ENCODE data around the gene SEMA3C.

The SEMA3C gene

DNA sequence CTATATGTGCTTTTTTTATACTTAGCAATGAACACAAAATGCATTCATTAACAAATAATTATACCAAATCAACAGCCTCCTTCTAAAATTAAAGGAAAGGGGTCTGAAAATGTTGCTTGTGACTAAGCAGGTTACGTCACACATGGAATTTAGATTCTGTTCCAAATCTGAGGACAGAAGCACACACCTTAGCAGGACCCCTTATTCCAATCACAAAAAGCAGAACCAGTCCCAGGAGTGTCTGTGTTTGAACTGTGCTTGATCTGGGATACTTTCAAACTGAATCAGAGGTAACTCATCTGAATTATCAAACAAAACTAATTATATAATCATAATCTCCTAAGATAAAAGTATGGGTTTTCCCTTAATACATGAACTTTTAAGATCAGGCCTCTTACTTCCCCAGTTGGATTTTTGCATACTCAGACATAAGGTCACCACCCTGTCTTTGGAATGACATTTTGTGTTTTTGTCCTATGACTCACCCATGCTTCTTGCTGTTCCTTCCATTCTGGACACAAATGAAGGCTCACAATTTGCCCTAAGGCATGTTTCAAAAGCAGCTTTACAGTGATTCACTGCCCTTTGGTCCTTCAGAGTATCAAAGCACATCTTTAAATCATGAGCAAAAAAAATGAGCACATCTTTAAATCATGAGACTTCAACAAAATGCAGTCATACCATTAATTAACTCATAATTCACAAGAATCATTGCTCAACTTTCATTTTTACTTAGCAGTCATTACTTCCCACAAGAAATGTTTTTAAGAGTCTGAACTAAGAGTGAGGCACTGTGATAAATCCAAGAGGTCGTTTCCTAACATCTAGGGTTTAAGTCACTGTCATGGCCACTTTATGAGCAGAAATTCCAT is 35.5 kb downstream of the SEMA3C start (continued):
- TF ChIP-seq, protein P1, sequence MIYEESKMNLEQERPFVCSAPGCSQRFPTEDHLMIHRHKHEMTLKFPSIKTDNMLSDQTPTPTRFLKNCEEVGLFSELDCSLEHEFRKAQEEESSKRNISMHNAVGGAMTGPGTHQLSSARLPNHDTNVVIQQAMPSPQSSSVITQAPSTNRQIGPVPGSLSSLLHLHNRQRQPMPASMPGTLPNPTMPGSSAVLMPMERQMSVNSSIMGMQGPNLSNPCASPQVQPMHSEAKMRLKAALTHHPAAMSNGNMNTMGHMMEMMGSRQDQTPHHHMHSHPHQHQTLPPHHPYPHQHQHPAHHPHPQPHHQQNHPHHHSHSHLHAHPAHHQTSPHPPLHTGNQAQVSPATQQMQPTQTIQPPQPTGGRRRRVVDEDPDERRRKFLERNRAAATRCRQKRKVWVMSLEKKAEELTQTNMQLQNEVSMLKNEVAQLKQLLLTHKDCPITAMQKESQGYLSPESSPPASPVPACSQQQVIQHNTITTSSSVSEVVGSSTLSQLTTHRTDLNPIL (CRISPR knock-in tag; IDR thresholded peaks at IDR 0.05; ENCODE audit: low read depth): peak; percentile 97
- peak; percentile 100 for TF ChIP-seq ISL1 (CRISPR knock-in tag; IDR thresholded peaks at IDR 0.05)
- peak; percentile 98 for TF ChIP-seq TOX (CRISPR knock-in tag; IDR thresholded peaks at IDR 0.05; ENCODE audit: borderline replicate concordance)
- TF ChIP-seq BACH2 (CRISPR knock-in tag; IDR thresholded peaks at IDR 0.05; ENCODE audit: borderline replicate concordance): no peak

DNA sequence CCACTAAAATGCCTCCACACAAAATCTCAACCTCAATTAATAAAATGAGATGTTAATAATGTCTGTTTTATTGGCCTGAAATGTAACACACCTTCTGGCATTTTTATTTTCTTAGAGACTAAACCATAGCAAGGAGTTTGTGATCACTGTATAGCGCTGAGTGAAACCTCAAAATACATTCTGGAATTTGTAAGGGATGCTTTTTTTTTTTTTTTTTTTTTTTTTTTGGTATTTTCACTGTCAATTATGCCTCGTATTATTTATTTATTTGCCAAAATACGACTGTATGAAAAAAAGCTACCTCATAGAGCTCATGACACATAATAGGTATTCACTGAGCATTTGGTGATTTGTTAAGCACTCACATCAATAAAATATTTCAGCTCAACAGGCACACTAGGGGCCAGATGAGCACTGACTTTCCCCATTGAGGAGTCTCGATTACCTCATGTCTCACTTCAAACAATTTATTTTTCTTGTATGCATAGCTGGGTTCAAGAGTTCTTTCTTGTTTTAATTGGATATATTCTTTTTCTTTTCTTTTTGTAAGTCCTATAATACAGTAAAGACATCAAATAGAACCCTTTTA is 36.5 kb downstream of the SEMA3C start:
- no peak for ATAC-seq
- TF ChIP-seq ZNF70 (CRISPR knock-in tag; IDR thresholded peaks at IDR 0.05) (no peak), ISL1 (CRISPR knock-in tag; IDR thresholded peaks at IDR 0.05) (peak; percentile 59)

DNA sequence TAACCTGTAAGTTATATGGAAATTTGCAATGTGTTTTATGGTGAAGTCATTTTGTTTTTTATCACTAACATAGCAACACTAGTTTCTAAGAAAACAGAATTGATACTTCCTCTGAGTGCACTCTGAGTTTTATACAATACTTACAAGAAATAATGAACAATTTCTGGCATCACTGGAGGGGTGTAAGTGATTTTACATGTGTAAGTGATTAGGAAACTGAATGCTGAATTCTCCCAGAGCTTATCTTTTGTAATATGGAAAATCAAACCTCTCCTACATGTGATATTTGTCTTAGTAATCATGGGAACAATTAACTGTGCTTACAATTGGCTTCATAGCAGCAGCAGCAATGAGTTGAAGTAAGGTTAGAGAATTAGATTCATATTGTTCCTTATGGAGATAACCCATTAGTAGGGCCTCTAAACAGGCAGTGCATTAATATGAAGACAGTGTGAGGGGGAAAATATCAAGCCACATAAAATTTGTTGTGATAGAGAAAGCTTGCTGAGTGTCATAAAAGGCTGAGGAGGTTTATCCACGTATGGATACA is 37.4 kb downstream of the SEMA3C start:
- no peak for ATAC-seq
- peak; percentile 99 for TF ChIP-seq ZNF70 (CRISPR knock-in tag; IDR thresholded peaks at IDR 0.05)
- TF ChIP-seq TOX (CRISPR knock-in tag; IDR thresholded peaks at IDR 0.05; ENCODE audit: borderline replicate concordance): no peak
- TF ChIP-seq PPARA (CRISPR knock-in tag; IDR thresholded peaks at IDR 0.05; ENCODE audit: borderline replicate concordance): no peak
- TF ChIP-seq TCF4 (CRISPR knock-in tag; IDR thresholded peaks at IDR 0.05; ENCODE audit: borderline replicate concordance): 0 out of 2 replicates have a peak, but pooled peaks have one; percentile 12

DNA sequence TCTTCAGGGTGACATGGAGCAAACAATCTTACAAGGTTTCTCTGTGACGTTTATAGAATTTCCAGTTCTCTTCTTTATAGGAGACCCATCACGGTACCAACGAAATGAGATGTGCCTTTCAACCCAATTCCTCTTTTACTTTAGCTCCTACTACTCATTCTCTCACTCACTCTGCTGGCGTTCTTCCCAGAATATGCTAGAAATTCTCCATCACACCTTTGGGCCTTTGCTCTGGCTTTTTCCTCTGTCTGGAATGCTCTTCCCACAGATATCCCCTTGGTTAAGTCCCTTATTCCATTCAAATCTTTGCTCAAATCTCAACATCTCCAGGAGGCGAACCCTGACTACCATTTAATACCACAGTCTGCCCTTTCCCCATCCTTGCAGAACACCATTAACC is 39.0 kb downstream of the SEMA3C start:
- no peak for ATAC-seq
- TF ChIP-seq OSR1 (CRISPR knock-in tag; IDR thresholded peaks at IDR 0.05): no peak
- TF ChIP-seq SNAI2 (CRISPR knock-in tag; IDR thresholded peaks at IDR 0.05): no peak
- TF ChIP-seq GLIS3 (CRISPR knock-in tag; IDR thresholded peaks at IDR 0.05): no peak
- peak; percentile 67; the same call in 1 of the 2 replicates for TF ChIP-seq ZNF8 (CRISPR knock-in tag; IDR thresholded peaks at IDR 0.05)
- no peak for TF ChIP-seq BACH2 (CRISPR knock-in tag; IDR thresholded peaks at IDR 0.05; ENCODE audit: borderline replicate concordance)
- TF ChIP-seq, protein P2, sequence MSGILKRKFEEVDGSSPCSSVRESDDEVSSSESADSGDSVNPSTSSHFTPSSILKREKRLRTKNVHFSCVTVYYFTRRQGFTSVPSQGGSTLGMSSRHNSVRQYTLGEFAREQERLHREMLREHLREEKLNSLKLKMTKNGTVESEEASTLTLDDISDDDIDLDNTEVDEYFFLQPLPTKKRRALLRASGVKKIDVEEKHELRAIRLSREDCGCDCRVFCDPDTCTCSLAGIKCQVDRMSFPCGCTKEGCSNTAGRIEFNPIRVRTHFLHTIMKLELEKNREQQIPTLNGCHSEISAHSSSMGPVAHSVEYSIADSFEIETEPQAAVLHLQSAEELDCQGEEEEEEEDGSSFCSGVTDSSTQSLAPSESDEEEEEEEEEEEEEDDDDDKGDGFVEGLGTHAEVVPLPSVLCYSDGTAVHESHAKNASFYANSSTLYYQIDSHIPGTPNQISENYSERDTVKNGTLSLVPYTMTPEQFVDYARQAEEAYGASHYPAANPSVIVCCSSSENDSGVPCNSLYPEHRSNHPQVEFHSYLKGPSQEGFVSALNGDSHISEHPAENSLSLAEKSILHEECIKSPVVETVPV (CRISPR knock-in tag; IDR thresholded peaks at IDR 0.05): no peak
- no peak for TF ChIP-seq ZFP3 (CRISPR knock-in tag; IDR thresholded peaks at IDR 0.05)
- TF ChIP-seq CSDC2 (CRISPR knock-in tag; IDR thresholded peaks at IDR 0.05): peak; percentile 89
- TF ChIP-seq ZNF70 (CRISPR knock-in tag; IDR thresholded peaks at IDR 0.05): no peak
- no peak for TF ChIP-seq TCF4 (CRISPR knock-in tag; IDR thresholded peaks at IDR 0.05; ENCODE audit: borderline replicate concordance)
- TF ChIP-seq ISL1 (CRISPR knock-in tag; IDR thresholded peaks at IDR 0.05): peak; percentile 37
- no peak for TF ChIP-seq ZNF565 (CRISPR knock-in tag; conservative IDR thresholded peaks at IDR 0.05; ENCODE audit: low read depth)
- TF ChIP-seq, protein P3, sequence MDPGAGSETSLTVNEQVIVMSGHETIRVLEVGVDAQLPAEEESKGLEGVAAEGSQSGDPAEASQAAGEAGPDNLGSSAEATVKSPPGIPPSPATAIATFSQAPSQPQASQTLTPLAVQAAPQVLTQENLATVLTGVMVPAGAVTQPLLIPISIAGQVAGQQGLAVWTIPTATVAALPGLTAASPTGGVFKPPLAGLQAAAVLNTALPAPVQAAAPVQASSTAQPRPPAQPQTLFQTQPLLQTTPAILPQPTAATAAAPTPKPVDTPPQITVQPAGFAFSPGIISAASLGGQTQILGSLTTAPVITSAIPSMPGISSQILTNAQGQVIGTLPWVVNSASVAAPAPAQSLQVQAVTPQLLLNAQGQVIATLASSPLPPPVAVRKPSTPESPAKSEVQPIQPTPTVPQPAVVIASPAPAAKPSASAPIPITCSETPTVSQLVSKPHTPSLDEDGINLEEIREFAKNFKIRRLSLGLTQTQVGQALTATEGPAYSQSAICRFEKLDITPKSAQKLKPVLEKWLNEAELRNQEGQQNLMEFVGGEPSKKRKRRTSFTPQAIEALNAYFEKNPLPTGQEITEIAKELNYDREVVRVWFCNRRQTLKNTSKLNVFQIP (CRISPR knock-in tag; IDR thresholded peaks at IDR 0.05; ENCODE audit: borderline replicate concordance, low read depth): 0 out of 2 replicates have a peak, but pooled peaks have one; percentile 80
- TF ChIP-seq, protein P1 (CRISPR knock-in tag; IDR thresholded peaks at IDR 0.05; ENCODE audit: low read depth): no peak
- TF ChIP-seq ARNTL (CRISPR knock-in tag; IDR thresholded peaks at IDR 0.05; ENCODE audit: borderline replicate concordance, low read depth): no peak
- no peak for TF ChIP-seq ZFP30 (CRISPR knock-in tag; IDR thresholded peaks at IDR 0.05)
- TF ChIP-seq ESRRG (CRISPR knock-in tag; IDR thresholded peaks at IDR 0.05): no peak

Data from SK-N-SH treated with all-trans-retinoic acid at 6 μM for 48 hours (cell line).